OCI-LY7 (cell line): ENCODE data around the gene SRPK2. TPM values are rescaled to one million over a fixed set of nuclear protein-coding genes. Genes with fewer than 3 reads are reported as not detected.

Source experiments
- BruUV-seq: library from RNA; stranded (reverse); fragments of 400-500 nt; replicated peaks from 2 replicates; lab custom pipeline; 2021; lab: Mats Ljungman, UMichigan
- CTCF ChIA-PET: fragments of 300-600 bp; sonication (Branson Sonifier 250); formaldehyde crosslinking; loops from one replicate; lab custom pipeline; 2022; ENCODE audit warnings: antibody characterized with exemption; ENCODE audit not compliant: unreplicated experiment; lab: Charles Lee
- POLR2A ChIA-PET: fragments of 300-600 bp; sonication (Branson Sonifier 250); formaldehyde crosslinking; loops from one replicate; lab custom pipeline; 2022; ENCODE audit warnings: antibody characterized with exemption; lab: Charles Lee
- DNase-seq: peaks from one replicate; pipeline ENCODE4 v3.0.0-alpha.2; 2015; ENCODE audit warnings: low spot score
- H2AFZ ChIP-seq: fragments of 200-600 bp; sonication (generic), shearing (Covaris generic); 2 replicates; pipeline ENCODE4 v1.6.1; 2014; ENCODE audit warnings: mild to moderate bottlenecking, antibody characterized with exemption, low read length, moderate library complexity
- H3K27ac ChIP-seq: fragments of 200-600 bp; sonication (generic); 2 replicates; pipeline ENCODE4 v1.5.1; 2014; ENCODE audit warnings: mixed run types, low read depth, mild to moderate bottlenecking, moderate library complexity, low read length, inconsistent platforms; ENCODE audit not compliant: poor library complexity, severe bottlenecking
- H3K36me3 ChIP-seq: fragments of 200-600 bp; sonication (generic); 2 replicates; pipeline ENCODE4 v1.6.1; 2014; ENCODE audit warnings: mild to moderate bottlenecking, antibody characterized with exemption, low read length, moderate library complexity, mixed read lengths; ENCODE audit not compliant: insufficient read depth
- H3K4me1 ChIP-seq: fragments of 200-600 bp; sonication (generic); 2 replicates; pipeline ENCODE4 v1.5.1; 2014; ENCODE audit warnings: mild to moderate bottlenecking, low read length; ENCODE audit not compliant: insufficient read depth, poor library complexity, severe bottlenecking
- H3K4me2 ChIP-seq: fragments of 200-600 bp; sonication (generic); 2 replicates; pipeline ENCODE4 v1.6.1; 2014; ENCODE audit warnings: mild to moderate bottlenecking, low read length
- H3K4me3 ChIP-seq: fragments of 200-600 bp; sonication (generic); 2 replicates; pipeline ENCODE4 v1.5.1; 2014; ENCODE audit warnings: mild to moderate bottlenecking, low read depth, low read length; ENCODE audit not compliant: poor library complexity, severe bottlenecking
- H3K79me2 ChIP-seq: fragments of 200-600 bp; sonication (generic); 2 replicates; pipeline ENCODE4 v1.6.1; 2016; ENCODE audit warnings: low read depth, mild to moderate bottlenecking, low read length, moderate library complexity, mixed read lengths; ENCODE audit not compliant: insufficient read depth
- H3K9me2 ChIP-seq: fragments of 200-600 bp; sonication (generic); 2 replicates; pipeline ENCODE4 v1.6.1; 2016; ENCODE audit warnings: mild to moderate bottlenecking, low read length, mixed read lengths; ENCODE audit not compliant: insufficient read depth
- H3K9me3 ChIP-seq: fragments of 200-600 bp; sonication (generic); 2 replicates; pipeline ENCODE4 v1.6.1; 2014; ENCODE audit warnings: mild to moderate bottlenecking, mixed run types, low read length, mixed read lengths
- H4K20me1 ChIP-seq: fragments of 200-600 bp; sonication (generic); 2 replicates; pipeline ENCODE4 v1.6.1; 2014; ENCODE audit warnings: mild to moderate bottlenecking, antibody characterized with exemption, low read length, moderate library complexity, mixed read lengths; ENCODE audit not compliant: insufficient read depth
- CTCF ChIP-seq: fragments of 200-600 bp; sonication (generic); conservative IDR thresholded peaks from 2 replicates; pipeline ENCODE4 v1.5.1; 2014; ENCODE audit warnings: mild to moderate bottlenecking, antibody characterized with exemption, low read length, moderate library complexity, mixed read lengths
- EZH2phosphoT487 ChIP-seq: fragments of 200-600 bp; sonication (generic); IDR thresholded peaks from 2 replicates; pipeline ENCODE4 v1.6.1; 2018; ENCODE audit warnings: low read depth, borderline replicate concordance, mild to moderate bottlenecking, mixed run types, antibody characterized with exemption, low read length, moderate library complexity, mixed read lengths
- intact Hi-C: fragments of 100-400 bp; cut with micrococcal nuclease; formaldehyde crosslinking; loops from one replicate; pipeline ENCODE4 v1.10.0; 2022; ENCODE audit not compliant: unreplicated experiment
- total RNA-seq, 2 experiments: library from RNA; depleted of rRNA in 1 of 2; stranded (reverse); fragments of >200 nt in 1 of 2; shearing (Covaris generic) in 1 of 2; gene quantifications; 2 replicates each; pipeline ENCODE4 v1.2.3, GENCODE V29; 2014 to 2022

SRPK2 gene
- total RNA-seq, 2 experiments from 2014 or later, result 22.1 to 26.8 TPM

GRCh38 chr7:105307163-105307672 is 81.5 kb downstream of the SRPK2 start:
- CTCF ChIA-PET, result no interaction called here
- H3K9me3 ChIP-seq, result no peaks in the 10 kb centered on the region
- H3K79me2 ChIP-seq, result no peaks in the 10 kb centered on the region
- peaks cover 15% of the 10 kb centered on the region; the same call in 1 of the 2 replicates for H4K20me1 ChIP-seq
- BruUV-seq, result no TSS peak
- no peak overlapping the region for H3K4me2 ChIP-seq
- intact Hi-C loops, result no loop called here
- POLR2A ChIA-PET, result interaction anchor here (0.6 kb wide), 1 partner anchor 39 kb away, joined by 3 read pairs; no protein-coding TSS in a partner anchor
- H2AFZ ChIP-seq, result no peak overlapping the region
- H3K36me3 ChIP-seq, result no peaks in the 10 kb centered on the region
- TF ChIP-seq CTCF (no peak), EZH2phosphoT487 (no peak)
- H3K4me3 ChIP-seq, result no peak overlapping the region
- no peaks in the 10 kb centered on the region for H3K4me1 ChIP-seq
- no peaks in the 10 kb centered on the region for H3K9me2 ChIP-seq
- DNase-seq, result no peak
- H3K27ac ChIP-seq, result no peak overlapping the region

GRCh38 chr7:105306298-105306748 is 82.4 kb downstream of the SRPK2 start:
- intact Hi-C loops, result no loop called here

More at GRCh38 chr7:105306298-105306748, 82.4 kb downstream of the SRPK2 start:
- ChIA-PET CTCF (no interaction called here), POLR2A (no interaction called here)
- BruUV-seq, result no TSS peak
- Histone ChIP-seq H3K9me3 (no peaks in the 10 kb centered on the region), H3K36me3 (no peaks in the 10 kb centered on the region), H4K20me1 (peaks cover 15% of the 10 kb centered on the region; the same call in 1 of the 2 replicates), H3K4me3 (no peak overlapping the region), H3K9me2 (no peaks in the 10 kb centered on the region), H2AFZ (no peak overlapping the region), H3K4me1 (no peaks in the 10 kb centered on the region), H3K27ac (no peak overlapping the region), H3K4me2 (no peak overlapping the region), H3K79me2 (no peaks in the 10 kb centered on the region)
- no peak for DNase-seq
- TF ChIP-seq CTCF (no peak), EZH2phosphoT487 (no peak)
